GM19025 (cell line): ENCODE measurements around the gene SLC25A27.

Experiments used
- ATAC-seq: cut with Tn5 transposase; IDR thresholded peaks from one replicate; pipeline ENCODE4 v1.9.1; 2021; ENCODE audit warnings: mild to moderate bottlenecking, low read depth, moderate library complexity; ENCODE audit not compliant: unreplicated experiment

Gene SLC25A27

DNA sequence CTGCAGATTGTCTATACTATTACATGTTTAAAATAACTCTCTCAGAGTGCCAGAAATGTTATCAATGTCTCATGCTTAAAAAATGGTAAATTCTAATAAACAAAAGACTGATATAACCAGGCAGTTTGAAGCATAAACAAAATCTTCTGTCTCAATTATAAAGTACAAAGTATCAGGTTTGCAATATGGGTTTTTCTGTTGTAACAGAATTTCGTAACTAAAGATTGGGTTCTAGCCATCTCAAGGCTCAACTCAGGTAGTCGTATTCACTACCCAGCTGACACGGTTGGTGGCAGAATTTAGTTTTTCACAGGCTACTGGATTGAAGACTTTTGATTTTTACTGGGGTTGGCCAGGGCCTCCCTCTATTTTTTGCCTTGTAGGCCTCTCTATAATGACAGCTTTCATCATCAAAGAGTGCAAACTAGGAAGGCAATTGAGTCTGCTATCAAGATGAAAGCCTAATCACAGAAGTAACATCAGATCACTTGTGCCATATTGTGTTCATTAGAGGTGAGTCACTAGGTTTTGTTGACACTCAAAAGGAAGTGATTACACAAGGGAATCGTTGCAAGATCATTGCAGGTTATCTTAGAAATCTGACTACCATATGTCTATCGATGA, 3.8 kb upstream of the SLC25A27 start:
- ATAC-seq: no peak

DNA sequence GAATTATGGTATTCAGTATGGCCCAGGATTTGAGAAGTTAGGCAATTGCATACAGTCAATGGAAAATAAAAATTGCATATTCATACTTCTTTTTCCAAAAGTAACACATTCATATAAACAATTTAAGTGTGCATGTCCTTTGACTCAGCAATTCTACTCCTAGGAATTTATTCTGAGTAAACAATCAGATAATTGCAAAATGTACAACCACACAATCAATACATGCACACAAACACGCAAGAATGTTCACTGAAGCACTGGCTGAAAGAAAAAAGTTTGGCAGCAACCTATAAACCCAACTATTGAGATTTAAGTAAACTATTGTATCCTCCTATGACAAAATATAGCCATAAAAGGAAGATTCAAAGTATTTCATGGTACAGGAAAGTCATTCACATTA, 1.8 kb upstream of the SLC25A27 start:
- ATAC-seq: no peak

DNA sequence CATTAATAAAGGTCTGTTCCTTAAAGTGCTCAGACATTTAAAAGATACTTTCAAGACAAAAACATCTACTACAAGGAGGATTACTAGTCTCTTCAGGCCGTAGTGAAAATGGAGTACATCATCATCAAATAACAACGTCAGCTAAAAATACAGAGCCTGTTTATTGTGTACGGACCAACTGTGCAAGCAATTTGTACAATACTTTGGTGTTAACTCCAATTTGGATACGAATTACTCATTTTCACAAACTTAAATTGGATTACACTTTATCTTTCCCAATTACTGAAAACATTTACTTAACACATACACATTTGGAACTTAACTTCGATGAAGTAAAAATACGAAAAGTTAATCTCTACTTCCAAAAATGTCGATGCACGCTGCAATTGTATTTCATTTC, 959 bp upstream of the SLC25A27 start:
- ATAC-seq: no peak

DNA sequence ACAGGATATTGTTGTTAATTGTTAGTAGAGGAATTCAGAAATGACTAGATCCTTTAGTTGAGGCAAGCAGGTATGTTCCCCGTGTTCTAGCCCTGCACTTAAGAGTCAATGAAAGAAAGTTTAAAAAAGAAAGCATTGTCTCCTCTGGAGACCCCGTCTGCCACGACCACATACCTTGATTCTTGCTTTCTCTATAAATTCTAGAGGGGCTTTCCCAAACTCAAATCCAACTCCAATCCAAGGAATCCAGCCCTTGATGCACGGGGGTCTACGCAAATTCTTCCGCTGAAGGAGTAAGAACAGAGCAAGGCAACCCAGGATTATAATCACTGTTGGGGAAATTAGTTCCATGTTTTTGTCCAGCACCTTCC, 558 bp upstream of the SLC25A27 start:
- no peak for ATAC-seq

DNA sequence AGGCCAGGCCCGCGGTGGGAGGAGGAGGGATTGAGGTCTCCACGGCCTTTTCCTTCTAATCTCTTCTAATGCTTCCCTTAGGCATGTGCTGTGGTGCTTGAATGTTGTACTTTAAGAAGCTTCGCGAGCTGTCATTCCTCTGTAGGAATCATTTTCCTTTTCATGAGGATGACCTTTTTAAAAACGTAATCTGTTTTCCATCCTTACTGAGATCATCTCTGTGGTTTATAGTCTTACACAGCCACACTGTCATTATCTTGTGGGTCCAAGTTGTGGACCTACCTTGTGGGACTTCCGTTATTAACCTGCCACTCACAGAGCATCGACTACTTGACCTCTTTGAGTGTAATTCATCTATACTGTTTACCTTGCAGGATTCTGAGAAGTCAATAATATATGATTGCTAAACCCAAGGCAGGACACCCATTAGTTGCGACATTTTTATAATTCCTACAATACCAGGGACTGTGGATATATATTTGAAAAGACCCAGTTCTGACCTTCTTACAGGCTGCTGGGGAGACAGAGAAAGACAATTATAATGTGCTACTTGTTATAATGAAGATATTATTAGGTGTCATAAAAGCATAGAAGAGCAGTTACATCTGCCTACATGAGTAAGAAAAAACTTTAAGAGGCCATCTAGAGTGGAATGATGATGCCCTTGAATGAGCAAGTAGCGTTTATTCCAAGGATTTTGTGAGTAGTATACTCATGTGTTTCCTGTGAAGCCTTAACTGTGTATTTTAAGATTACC, 842 bp downstream of the SLC25A27 start:
- ATAC-seq: no peak

DNA sequence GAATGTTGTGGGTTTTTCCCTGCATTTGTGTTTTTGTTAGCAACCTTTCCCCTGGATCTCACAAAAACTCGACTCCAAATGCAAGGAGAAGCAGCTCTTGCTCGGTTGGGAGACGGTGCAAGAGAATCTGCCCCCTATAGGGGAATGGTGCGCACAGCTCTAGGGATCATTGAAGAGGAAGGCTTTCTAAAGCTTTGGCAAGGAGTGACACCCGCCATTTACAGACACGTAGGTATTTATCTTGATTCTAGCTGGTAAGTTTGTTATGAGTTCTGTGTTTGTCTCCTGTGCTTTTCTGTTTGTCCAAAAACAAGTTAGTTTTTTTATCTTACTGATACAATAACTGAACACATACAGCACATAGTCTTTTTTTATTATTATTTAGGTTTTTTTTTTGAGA, 3.0 kb downstream of the SLC25A27 start:
- ATAC-seq: no peak

DNA sequence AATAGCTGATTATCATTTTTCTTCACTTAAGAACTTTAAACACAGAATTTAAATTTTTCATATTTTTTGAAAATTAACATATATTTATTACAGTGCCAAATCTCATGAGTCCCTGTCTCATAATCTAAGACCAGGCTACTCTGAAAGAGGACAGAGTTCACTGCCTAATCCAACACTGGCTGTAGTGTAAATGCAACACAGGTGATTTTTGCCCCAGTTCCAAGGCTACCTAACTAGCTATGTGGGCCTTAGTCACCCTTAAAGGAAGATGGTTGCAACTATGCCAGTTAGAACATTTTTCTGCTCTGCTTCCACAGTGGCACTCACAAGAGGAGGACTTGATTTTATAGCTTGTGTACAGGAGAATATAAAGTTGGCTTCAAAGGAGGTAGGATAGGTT, 4.9 kb downstream of the SLC25A27 start:
- ATAC-seq: no peak

DNA sequence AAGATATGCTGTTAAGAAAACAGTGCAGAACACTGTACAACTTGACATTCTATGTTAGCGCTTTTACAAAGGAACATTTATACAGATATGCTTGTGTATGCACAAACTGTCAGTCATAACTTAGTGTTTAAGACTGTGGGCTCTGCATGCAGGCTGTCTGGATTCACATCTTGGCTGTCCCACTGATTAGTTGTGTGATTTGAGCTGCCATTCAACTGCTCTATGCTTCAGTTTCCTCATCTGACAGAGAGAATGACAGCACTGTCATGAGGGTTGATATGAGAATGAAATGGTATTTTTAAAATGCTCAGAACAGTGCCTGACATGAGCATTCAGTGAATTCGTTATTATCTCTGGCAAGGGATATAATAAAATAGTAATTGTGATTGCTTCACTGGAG, 8.7 kb downstream of the SLC25A27 start:
- no peak for ATAC-seq

DNA sequence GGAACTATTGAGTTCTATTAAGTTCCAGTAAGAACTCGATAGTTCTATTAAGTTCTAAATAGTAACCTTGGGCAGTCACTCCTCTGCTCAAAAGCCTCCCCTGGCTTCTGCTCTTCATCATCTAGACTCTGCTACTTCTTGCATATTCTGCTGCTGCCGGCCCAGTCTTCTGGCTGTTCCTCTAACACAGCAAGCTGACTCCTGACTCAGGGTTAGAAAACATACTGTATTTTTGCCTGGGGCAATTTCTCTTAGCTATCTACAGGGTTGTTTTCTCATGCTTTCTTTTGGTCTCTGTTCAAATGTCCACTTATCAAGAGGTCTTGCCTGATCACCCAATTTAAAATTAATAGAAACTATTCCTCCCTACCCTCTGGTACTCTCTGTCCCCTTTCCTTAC, 14.6 kb downstream of the SLC25A27 start:
- ATAC-seq: no peak

DNA sequence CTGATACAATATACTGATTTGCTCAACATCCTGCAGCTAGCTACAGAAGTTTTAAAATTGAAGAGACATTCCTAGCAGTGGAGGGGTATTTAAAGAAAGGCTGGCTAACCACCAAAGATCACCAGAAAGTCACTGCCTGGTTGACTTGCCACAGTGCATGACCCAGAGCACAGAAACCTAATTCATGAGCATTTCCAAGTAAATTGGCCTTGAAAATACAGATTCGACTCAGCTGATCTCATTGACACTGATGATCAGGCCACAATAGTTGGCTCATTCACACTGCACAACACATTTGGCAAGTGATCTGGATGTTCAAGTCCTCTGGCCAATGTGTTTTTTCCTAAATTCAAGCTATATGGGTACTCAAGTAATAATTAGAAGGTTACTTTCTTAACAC, 21.6 kb downstream of the SLC25A27 start:
- ATAC-seq: no peak

DNA sequence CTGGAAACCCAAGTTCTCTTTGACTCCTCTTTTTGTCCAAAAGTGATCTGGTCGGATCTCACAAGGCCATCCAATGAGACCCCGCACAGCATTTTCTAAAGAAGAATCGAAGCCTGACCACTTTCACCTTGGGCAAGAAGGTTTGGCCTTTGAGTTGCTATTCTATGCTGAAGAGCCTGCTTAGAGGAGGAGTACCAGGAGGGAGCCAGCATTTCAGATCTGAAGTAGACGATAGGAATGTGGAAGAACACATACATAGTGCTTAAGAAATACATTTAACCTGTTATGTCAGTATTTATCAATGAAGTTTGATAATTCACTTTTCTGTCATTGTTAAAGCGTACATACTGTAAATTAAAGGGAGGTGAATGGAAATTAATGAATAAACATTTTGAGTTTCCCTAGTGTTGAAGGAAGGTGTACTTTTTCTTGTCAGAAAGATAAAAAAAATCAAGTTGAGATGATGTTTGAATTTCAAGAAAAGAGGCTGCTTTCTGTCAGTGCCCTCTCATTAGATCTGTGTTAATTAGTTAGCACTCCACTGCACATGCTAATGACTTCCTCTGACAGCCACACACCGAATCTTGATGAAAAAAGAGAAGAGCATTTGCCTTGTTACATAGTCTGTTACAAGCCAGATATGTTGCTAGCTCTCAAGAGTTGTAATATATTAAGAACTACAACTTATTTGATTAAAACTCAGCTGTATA, 24.0 kb downstream of the SLC25A27 start:
- no peak for ATAC-seq

DNA sequence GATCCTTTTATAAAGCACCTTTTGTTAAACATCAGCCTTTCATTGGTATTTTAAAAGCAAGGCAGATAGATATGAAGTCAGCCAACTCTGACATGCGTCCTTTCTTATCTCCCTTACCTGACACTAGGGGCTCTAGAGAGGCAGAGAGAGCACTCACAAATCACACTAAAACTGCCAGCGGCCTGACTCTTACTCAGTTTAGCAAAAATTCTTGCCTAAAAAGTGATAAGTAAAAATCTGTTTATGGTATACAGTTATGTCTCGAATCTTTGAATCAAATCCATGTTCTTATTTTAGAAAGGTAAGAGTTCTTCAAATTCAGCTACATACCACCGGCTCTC, 24.5 kb downstream of the SLC25A27 start:
- no peak for ATAC-seq

DNA sequence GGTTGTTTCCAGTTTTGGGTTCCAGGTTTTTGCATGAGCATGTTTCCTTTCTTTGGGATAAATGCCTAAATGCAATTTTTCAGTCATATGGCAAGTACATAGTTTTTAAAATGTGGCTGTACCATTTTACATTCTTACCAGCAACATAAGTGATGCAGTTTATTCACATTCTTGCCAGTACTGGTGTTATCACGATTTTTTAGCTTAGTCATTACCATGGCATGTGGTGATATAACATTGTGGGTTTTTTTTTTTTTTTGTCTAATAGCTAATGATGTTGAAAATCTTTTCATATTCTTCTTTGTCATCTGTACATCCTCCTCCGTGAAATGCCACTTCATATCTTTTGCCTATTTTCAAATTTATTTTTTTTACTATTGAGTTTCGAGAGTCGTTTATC, 32.0 kb downstream of the SLC25A27 start:
- ATAC-seq: no peak

DNA sequence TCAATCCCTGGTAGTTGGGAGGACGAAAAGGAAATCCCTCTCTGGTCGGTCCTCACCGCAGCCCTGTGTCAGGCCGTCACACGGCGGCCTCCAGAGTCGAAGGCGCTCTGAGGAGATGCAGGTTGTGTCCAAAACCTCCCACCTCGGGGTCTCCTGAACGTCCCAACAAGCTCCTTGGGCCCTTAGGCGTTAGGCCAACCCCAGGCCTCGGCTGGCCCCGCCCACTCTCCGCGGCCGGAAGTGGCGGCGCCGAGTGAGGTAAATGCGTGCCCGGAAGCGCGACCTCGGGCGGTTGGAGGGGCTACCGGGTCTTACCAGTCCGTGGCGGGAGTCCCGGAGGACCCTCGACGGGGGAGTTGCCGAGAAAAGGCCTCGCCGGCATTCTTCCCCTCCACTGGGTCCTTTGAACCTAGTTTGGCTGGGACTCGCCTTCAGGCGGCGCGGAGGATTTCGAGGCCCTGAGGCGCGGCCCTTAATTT, 34.9 kb downstream of the SLC25A27 start, which contains the start of gene TDRD6:
Gene TDRD6, plus strand, starts transcription at position 267 of the 479 bp plus-strand sequence. CDS start 244 bp downstream, outside the sequence.
- ATAC-seq: no peak

DNA sequence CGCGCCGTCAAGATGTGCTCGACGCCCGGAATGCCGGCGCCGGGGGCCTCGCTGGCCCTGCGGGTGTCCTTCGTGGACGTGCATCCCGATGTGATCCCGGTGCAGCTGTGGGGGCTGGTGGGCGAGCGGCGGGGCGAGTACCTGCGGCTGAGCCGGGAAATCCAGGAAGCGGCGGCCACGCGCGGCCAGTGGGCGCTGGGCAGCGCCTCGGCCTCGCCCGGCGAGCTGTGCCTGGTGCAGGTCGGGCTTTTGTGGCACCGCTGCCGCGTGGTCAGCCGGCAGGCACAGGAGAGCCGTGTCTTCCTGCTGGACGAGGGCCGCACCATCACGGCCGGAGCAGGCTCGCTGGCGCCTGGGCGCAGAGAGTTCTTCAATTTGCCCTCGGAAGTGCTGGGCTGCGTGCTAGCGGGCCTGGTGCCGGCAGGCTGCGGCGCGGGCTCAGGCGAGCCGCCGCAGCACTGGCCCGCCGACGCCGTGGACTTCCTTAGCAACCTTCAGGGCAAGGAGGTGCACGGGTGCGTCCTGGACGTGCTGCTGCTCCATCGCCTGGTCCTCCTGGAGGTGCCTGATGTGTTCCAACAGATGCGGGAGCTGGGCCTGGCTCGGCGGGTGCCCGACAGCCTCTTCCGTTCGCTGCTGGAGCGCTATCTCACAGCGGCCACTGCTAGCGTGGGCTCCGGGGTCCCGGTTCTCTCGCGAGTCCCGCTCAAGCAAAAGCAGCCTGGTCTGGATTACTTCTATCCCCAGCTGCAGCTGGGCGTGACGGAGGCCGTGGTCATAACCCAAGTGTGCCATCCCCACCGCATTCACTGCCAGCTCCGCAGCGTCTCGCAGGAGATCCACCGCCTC, 35.6 kb downstream of the SLC25A27 start:
- ATAC-seq: no peak

DNA sequence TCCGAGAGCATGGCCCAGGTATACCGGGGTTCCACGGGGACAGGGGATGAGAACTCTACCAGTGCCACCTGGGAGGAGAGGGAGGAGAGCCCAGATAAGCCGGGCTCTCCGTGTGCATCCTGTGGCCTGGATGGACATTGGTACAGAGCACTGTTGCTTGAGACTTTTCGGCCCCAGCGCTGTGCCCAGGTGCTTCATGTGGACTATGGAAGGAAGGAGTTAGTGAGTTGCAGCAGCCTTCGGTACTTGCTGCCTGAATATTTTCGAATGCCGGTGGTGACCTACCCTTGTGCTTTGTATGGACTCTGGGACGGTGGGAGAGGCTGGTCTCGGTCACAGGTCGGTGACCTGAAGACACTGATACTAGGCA, 36.2 kb downstream of the SLC25A27 start:
- no peak for ATAC-seq

DNA sequence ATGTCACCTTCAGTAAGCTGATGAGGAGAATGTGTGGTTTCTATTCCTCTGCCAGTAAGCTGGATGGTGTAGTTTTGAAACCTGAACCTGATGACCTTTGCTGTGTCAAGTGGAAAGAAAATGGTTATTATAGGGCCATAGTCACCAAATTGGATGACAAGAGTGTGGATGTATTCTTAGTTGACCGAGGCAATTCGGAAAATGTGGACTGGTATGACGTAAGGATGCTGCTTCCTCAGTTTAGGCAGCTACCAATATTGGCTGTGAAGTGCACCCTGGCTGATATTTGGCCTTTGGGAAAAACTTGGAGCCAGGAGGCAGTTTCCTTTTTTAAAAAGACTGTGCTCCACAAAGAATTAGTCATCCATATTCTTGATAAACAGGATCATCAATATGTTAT, 36.9 kb downstream of the SLC25A27 start:
- ATAC-seq: no peak

DNA sequence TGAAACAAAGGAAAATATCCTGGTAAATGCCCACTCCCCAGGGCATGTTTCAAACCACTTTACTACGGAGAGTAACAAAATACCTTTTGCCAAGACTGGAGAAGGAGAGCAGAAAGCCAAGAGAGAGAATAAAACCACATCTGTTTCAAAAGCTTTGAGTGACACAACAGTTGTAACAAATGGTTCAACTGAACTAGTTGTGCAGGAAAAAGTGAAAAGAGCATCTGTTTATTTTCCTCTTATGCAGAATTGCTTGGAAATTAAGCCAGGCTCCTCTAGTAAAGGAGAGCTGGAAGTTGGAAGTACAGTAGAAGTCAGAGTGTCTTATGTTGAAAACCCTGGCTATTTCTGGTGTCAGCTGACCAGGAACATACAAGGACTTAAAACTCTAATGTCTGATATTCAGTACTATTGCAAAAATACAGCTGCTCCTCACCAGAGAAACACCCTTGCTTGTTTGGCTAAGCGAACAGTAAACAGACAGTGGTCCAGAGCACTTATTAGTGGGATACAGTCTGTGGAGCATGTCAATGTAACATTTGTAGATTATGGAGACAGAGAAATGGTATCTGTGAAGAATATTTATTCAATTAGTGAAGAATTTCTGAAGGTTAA, 37.5 kb downstream of the SLC25A27 start:
- no peak for ATAC-seq

DNA sequence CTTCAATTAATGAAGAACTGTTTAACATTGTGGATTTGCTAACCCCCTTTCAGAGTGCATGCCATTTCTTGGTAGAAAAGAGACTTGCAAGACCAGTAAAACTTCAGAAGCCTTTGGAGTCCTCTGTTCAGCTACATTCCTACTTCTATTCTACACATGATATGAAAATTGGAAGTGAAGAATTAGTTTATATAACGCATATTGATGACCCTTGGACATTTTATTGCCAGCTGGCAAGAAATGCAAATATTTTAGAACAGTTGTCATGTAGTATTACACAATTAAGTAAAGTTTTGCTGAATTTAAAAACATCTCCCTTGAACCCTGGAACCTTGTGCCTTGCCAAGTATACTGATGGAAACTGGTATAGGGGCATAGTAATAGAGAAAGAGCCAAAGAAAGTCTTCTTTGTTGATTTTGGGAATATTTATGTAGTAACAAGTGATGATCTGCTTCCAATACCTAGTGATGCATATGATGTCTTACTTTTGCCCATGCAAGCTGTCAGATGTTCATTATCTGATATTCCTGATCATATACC, 38.2 kb downstream of the SLC25A27 start:
- ATAC-seq: no peak

DNA sequence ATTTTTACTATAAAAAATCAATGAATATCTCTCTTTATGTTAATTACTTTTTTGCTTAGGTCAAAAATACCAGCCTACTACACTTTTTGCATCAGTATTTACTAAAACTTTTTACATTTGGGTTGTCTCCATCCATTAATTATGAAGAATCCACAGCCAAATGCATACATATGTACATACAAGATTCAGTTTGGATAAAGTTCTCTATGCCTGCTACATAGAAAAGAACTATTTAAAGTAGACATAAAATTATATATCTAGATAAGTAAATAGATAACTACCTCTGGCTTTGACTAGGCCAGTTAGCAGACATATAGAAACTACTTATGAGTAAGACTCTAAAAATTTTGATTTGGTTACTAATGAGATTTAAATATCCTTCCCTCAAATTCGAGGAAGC, 47.2 kb downstream of the SLC25A27 start:
- no peak for ATAC-seq
